Suprapubic skin (tissue), 4 donors: ENCODE data around the gene RUNX2.

ENCODE experiments used
- EP300 ChIP-seq: sonication (generic); formaldehyde crosslinking; IDR thresholded peaks from one replicate; pipeline ENCODE4 v1.6.1; 2017; ENCODE audit warnings: antibody characterized with exemption
- POLR2A ChIP-seq, 2 donors: fragments of 450-650 bp; IDR thresholded peaks; one replicate each; pipeline ENCODE4 v1.6.1; 2017; ENCODE audit warnings: antibody characterized with exemption in 2 of 2, mild to moderate bottlenecking in 2 of 2, moderate library complexity in 2 of 2
- POLR2AphosphoS5 ChIP-seq, 3 donors: sonication (generic); formaldehyde crosslinking; IDR thresholded peaks; one replicate each; pipeline ENCODE4 v1.6.1; 2017; ENCODE audit warnings: antibody characterized with exemption in 3 of 3
- TF ChIP-seq, protein P1 (sequence below), 2 donors: fragments of 200-600 bp in 1 of 2; fragments of 450-650 bp in 1 of 2; sonication (generic) in 1 of 2; IDR thresholded peaks; one replicate each; pipeline ENCODE4 v1.5.1; 2016 to 2019; ENCODE audit warnings: antibody characterized with exemption in 2 of 2, mild to moderate bottlenecking in 1 of 2, moderate library complexity in 1 of 2

DNA sequence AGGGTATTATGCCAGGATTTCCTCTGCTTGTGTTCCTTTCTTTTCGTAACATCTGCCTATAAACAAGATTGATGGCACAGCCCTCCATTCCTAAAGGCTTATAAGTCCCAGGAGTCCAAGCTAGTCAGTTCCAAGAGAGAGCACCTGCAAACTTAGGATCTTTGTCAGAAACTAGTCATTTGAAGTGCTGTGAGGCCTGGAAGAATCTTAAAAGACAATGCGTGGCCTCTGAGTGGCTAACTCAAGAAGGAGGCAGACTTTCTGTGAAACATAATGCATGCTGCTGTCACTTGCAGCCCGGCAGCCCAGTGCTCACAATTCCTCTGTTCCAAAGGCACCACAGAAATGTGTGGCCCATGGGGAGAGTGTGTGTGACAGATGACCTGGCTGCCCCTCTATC is 184.6 kb downstream of the RUNX2 start:
- no peak for TF ChIP-seq POLR2AphosphoS5 (IDR thresholded peaks at IDR 0.05)
- no peak for TF ChIP-seq POLR2A (IDR thresholded peaks at IDR 0.05)
- TF ChIP-seq, protein P1, sequence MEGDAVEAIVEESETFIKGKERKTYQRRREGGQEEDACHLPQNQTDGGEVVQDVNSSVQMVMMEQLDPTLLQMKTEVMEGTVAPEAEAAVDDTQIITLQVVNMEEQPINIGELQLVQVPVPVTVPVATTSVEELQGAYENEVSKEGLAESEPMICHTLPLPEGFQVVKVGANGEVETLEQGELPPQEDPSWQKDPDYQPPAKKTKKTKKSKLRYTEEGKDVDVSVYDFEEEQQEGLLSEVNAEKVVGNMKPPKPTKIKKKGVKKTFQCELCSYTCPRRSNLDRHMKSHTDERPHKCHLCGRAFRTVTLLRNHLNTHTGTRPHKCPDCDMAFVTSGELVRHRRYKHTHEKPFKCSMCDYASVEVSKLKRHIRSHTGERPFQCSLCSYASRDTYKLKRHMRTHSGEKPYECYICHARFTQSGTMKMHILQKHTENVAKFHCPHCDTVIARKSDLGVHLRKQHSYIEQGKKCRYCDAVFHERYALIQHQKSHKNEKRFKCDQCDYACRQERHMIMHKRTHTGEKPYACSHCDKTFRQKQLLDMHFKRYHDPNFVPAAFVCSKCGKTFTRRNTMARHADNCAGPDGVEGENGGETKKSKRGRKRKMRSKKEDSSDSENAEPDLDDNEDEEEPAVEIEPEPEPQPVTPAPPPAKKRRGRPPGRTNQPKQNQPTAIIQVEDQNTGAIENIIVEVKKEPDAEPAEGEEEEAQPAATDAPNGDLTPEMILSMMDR (IDR thresholded peaks at IDR 0.05), result no peak
- TF ChIP-seq EP300, result no peak
